Measurements from ENCODE around the gene FRS3.
A peak's percentile ranks its signal among the peaks of the same experiment; 100 is the strongest.
"Not testable (repeated sequence)": the region's sequence is repeated elsewhere in the genome, so short reads cannot be mapped to it uniquely, and the experiment has no call there.

The FRS3 gene

DNA sequence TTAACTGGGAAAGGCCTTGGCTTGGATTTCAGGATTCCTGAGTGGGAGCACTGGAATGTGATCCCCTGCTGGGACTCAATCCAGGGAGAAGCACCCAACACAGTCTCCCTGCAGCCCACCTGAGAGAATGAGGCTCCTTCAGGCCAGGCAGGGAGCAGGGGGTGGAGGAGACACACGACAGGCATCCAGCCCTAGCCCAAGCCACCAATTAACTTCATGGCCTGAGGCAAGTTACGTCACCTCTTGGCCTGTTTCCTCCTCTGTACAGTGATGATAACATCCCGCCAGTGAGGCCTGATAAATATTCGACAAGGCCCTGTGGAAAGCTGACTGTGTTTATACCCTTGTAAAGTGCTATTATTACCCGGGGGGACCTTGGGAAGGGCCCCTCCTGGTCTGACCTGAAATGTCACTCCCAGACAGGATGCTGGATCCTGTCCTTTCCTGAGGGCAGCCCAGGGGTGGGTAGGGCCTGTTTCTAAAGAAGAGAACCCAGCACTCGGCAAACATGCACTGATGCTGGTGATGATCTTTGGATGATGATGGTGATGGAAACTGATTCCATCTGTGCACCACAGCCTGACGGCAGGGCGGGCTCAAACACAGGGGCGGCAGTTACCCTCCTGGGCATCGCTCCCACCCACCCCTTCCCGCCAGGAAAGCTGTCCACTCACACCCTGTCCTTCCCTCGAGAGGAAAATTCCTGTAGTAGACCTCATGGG lies 12.4 kb downstream of the FRS3 start:
- TF ChIP-seq CTCF (IDR thresholded peaks at IDR 0.05; ENCODE audit: low read depth, low read length) (no peak), POLR2A (IDR thresholded peaks at IDR 0.05; ENCODE audit: extremely low read depth, insufficient read length) (no peak)
- TF ChIP-seq, protein P1, sequence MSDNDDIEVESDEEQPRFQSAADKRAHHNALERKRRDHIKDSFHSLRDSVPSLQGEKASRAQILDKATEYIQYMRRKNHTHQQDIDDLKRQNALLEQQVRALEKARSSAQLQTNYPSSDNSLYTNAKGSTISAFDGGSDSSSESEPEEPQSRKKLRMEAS (IDR thresholded peaks at IDR 0.05; ENCODE audit: low read depth, low read length): no peak
- peak; percentile 78 for DNase-seq (ENCODE audit: low read depth)
- H3K4me3 ChIP-seq (ENCODE audit: low read depth, low read length): no peak overlapping the region

DNA sequence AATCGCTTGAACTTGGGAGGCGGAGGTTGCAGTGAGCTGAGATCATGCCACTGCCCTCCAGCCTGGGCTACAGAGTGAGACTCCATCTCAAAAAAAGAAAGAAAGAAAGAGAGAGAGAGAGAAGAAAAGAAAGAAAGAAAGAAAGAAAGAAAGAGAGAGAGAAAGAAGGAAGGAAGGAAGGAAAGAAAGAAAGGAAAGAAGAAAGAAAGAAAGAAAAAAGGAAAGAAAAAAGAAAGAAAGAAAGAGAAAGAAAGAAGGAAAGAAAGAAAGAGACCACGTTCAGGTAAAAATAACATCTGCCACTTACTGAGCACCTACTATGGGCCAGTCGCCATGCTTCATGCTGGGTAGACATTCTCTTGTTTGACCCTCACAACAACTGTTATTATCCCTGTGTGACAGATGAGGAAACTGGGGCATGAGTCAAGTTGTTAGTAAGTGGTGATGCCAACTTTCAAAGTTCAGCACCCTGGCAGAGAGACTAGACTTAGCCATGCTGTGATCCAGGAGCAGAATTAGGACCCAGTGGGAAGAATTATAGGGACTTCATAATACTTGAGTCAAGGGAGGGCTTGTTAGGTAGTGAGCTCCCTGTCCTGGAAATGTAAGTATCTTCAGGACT lies 13.5 kb downstream of the FRS3 start:
- not testable (repeated sequence) for H3K4me3 ChIP-seq (ENCODE audit: low read depth, low read length); DNase-seq (ENCODE audit: low read depth)

GRCh38 chr6:41763470-41763869 lies 16.2 kb downstream of the FRS3 start:
- DNase-seq (ENCODE audit: low read depth): no peak
- no peak overlapping the region for H3K4me3 ChIP-seq (ENCODE audit: low read depth, low read length)
- TF ChIP-seq MYC (IDR thresholded peaks at IDR 0.05; ENCODE audit: low read depth, low read length): no peak
- TF ChIP-seq, protein P1 (IDR thresholded peaks at IDR 0.05; ENCODE audit: low read depth, low read length): no peak
- no peak for TF ChIP-seq POLR2A (IDR thresholded peaks at IDR 0.05; ENCODE audit: extremely low read depth, insufficient read length)
- no peak for TF ChIP-seq CTCF (IDR thresholded peaks at IDR 0.05; ENCODE audit: low read depth, low read length)

DNA sequence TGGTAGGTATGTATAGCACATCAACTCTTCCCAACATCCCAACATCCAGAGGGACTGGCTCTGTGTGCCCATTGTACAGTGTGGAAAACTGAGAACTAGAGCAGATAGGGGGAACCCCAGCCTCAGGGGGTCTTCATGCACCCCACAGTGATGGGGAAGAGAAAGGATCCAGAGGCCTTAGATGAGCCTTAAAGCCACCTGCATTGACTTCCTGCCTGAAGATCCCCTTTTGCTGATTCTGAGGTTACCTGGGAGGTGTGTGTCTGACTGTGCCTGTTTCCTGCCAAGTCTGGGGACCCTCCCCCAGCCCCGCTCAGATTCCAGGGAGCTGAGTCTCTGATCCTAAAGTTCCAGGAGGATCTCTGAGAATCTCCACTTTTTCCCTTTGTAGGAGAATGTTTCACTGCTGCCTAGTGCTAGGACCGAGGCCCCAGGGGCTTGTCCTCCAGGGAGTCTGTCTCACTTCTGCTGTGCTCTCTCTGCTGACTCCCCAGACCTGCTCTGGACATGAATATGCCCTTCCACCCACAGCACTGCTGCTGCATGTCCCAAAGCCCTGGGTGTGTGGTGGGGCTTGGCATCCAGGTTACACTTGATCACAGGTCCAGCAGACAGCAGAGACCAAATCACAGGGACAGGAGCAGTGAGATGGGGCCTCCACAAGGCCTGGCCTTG lies 19.7 kb downstream of the FRS3 start:
- TF ChIP-seq CTCF (IDR thresholded peaks at IDR 0.05; ENCODE audit: low read depth, low read length) (no peak), MYC (IDR thresholded peaks at IDR 0.05; ENCODE audit: low read depth, low read length) (no peak), POLR2A (IDR thresholded peaks at IDR 0.05; ENCODE audit: extremely low read depth, insufficient read length) (no peak)
- TF ChIP-seq, protein P1 (IDR thresholded peaks at IDR 0.05; ENCODE audit: low read depth, low read length): no peak
- no peak for DNase-seq (ENCODE audit: low read depth)
- no peak overlapping the region for H3K4me3 ChIP-seq (ENCODE audit: low read depth, low read length)

GRCh38 chr6:41759106-41759904 lies 20.4 kb downstream of the FRS3 start:
- no peak for DNase-seq (ENCODE audit: low read depth)
- TF ChIP-seq, protein P1 (IDR thresholded peaks at IDR 0.05; ENCODE audit: low read depth, low read length): no peak
- TF ChIP-seq POLR2A (IDR thresholded peaks at IDR 0.05; ENCODE audit: extremely low read depth, insufficient read length): no peak
- TF ChIP-seq CTCF (IDR thresholded peaks at IDR 0.05; ENCODE audit: low read depth, low read length): no peak
- no peak for TF ChIP-seq MYC (IDR thresholded peaks at IDR 0.05; ENCODE audit: low read depth, low read length)
- H3K4me3 ChIP-seq (ENCODE audit: low read depth, low read length): no peak overlapping the region

DNA sequence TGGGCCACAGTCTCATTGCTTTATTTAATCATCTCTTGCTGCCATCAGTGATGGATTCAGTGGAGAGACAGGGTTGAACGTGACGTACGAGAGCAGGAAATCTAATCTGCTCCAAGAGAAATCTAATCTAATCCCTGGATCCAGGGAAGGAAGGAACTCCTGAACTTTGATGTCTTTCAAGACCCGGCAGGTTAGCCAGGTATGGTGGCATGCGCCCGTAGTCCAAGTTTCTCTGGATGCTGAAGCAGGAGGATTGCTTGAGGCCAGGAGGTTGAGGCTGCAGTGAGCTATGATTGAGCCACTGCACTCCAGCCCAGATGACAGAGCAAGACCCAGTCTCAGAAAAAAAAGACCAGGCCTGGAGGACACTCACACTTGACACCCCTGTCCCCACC lies 21.1 kb downstream of the FRS3 start:
- TF ChIP-seq MYC (IDR thresholded peaks at IDR 0.05; ENCODE audit: low read depth, low read length) (no peak), CTCF (IDR thresholded peaks at IDR 0.05; ENCODE audit: low read depth, low read length) (no peak), POLR2A (IDR thresholded peaks at IDR 0.05; ENCODE audit: extremely low read depth, insufficient read length) (no peak)
- TF ChIP-seq, protein P1 (IDR thresholded peaks at IDR 0.05; ENCODE audit: low read depth, low read length): no peak
- no peak for DNase-seq (ENCODE audit: low read depth)
- no peak overlapping the region for H3K4me3 ChIP-seq (ENCODE audit: low read depth, low read length)
